ENCODE data around the gene MYLK4.

MYLK4 gene

GRCh38 chr6:2755456-2755855, 4.7 kb upstream of the MYLK4 start:
- DNase-seq: no peak

DNA sequence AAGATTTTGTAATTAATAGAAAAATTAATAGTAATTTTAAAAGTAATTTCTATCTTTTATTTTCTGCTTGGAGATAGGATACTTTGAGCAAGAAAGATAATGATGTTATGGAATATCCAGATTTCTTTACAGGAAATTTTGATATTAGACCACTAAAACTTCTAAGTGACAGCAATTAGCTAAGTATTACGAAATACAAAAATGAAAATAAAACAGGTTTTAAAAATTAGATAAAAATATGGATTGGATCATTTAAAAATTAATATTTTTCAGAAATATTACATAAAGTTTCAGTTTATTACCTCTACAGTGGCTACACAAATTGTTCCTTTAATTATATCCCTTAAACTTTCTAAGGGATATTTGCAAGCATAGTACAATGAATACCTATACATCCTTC, 4.2 kb upstream of the MYLK4 start:
- no peak for DNase-seq

GRCh38 chr6:2754393-2754792, 3.7 kb upstream of the MYLK4 start:
- DNase-seq: no peak

DNA sequence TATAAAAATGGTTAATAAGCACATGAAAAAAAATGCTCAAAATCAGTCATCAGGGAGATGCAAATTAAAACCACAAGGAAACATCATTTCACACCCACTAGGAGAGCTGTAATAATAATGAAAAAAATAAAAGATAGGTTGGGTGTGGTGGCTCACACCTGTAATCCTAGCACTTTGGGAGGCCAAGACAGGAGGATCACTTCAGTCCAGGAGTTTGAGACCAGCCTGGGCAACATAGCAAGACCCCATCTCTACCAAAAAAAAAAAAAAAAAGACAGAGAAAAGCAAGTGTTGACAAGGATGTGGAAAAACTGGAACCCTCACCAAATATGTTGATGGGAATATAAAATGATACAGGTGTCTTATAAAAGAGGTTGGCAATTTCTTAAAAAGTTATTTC, 3.0 kb upstream of the MYLK4 start:
- no peak for DNase-seq

DNA sequence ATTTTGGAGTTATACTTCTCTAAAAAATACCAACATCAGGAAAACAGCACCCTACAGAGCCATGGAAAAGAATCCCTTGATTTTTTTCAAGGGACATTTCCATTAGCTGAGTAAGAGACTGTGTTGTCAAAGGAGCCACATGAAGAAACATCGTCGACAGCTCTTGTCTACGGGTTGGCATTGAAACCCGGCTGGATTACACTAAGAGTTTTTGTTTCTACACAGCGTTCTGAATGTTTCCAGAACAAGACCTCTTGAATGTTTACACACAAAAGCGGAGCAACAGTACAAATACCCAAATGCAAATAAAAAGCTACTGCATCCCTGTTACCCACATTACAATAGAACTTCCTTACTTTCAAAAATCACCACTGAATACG, 2.4 kb upstream of the MYLK4 start:
- DNase-seq: no peak

DNA sequence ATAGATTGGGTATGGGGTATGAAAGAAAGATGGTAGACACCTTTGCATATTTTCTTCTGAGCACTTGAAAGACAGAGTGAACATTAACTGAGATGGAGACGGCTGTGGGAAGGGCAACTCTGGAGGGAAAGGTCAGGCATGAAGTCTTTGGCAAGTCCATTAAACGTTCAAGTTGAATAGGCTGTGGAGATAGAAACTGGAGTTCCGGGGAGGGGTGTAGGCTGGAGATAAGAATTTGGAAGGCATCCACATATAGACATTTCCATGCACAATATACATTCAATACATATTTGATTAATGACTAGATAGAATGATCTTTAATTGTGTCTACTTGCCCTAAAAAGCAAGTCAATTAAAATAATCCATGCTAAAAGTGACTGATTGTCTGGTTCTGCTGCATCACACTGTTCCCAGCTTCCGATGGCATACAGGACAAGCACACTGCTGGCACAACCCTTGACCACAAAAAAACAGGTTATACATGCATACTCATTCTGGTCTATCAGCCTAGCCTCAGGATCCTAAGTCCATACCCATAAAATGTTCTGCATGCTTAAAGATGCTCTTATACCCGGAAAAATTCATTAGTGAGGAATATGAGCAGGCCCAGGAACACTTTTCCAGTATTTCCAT, 1.9 kb upstream of the MYLK4 start:
- no peak for DNase-seq

- DNase-seq: no peak
These were observed 1.1 kb upstream of the MYLK4 start for GRCh38 chr6:2751871-2752270.

GRCh38 chr6:2749969-2750600, 637 bp downstream of the MYLK4 start:
- DNase-seq: peak; percentile 67 to 71

- no peak for DNase-seq
These were observed 2.5 kb downstream of the MYLK4 start for GRCh38 chr6:2748183-2748582.

GRCh38 chr6:2746557-2747061, 4.1 kb downstream of the MYLK4 start:
- no peak for DNase-seq

DNA sequence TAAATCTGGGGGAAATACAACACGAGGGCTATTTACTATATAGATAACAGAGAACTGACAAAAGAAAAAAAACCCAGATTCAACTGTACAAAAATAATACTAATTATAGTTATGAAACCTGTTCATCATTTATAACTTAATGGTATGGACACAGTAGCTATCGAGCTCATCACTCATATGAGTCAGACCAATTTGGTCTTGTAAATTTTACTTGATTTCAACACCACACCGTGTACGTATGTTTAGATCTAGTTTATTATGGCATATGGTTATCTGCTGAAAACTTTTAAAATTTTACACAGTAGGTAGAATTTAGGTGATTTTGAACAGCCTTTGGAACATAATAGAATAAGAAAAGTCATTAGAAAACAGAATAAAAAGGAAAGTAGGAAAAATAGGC, 5.5 kb downstream of the MYLK4 start:
- no peak for DNase-seq

GRCh38 chr6:2744778-2745177, 5.9 kb downstream of the MYLK4 start:
- DNase-seq: no peak

- DNase-seq: no peak
These were observed 6.4 kb downstream of the MYLK4 start for GRCh38 chr6:2744209-2744771.

DNA sequence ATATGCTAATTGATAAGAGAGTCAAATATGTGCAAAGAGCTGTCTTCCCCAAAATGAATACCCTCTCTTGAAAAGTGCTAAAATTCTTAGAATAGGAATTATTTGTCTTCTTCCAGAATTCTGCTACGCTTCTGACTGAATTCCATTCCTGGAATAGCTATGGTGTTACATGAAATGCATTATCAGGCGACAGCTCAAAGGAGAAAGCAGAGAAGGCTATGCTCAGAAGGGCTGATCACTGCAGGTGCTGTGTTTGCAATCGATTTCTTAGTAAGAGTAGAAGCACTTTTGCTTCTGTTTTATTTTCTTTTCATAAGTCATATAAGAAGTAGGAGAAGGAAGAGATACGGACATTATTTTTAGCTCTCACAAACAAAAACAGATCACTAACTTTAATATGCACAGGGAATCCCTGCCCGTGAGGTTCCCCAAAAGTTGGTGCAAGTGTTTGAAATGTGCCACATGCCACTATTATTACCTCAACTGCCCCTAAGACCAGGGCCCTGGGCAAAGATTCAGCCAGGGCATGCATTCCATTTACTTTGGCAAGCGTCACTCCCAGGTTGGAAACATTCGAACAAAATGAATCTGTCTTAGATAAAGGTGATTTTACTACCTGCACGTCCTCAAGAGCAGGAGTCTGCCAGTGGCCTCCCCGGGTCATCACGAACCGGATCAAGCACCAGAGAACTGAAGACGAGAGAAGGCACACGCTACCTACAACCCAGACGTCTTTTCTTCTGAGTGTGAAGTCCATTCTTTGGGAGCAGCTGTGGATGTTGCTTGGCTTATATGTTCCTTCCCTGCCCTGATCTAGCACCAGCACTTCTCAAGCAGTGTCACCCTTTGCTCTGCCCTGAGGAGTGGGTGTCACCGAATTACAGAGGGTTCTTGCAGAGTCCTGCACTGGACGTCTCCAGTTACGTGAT, 7.2 kb downstream of the MYLK4 start:
- DNase-seq: no peak

DNA sequence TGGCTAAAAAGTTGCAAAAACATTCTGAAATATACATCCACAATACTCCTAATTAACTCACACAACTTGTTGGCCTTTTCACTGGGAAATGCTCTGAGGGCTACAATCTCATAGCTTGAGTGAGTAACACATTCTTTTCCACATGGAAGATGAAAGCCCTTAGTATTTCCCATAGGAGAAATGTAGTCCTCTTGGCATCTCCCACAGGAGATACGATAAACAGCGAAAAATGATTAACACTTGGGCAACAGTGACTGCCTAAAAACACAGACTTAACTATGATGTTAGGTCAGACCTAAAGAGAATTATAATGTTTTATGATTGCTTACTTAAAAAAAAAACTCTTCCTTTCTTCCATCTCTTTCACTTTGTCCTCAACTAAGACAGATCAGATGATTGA, 9.0 kb downstream of the MYLK4 start:
- DNase-seq: no peak

GRCh38 chr6:2740581-2740980, 10.1 kb downstream of the MYLK4 start:
- no peak for DNase-seq

DNA sequence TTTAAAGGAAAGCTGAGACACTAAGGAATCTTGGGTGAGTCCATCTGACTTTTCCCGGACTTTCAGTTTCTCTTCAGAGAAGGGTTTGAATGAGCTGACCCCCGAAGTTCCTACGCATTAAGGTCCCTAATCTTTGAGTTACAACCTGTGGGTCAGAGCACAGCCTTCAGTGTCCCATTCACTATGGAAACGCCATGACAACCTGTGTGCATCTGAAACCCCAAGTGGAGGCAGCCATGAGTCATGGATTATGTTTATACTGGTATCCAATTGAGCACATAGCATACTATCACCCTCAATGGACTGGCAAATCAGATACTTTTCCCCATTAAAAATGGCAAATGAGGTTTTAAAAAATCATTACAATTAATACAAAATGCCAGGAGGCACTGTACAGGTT, 11.4 kb downstream of the MYLK4 start:
- no peak for DNase-seq

GRCh38 chr6:2738373-2738979, 12.2 kb downstream of the MYLK4 start:
- DNase-seq: peak; percentile 58 to 63

DNA sequence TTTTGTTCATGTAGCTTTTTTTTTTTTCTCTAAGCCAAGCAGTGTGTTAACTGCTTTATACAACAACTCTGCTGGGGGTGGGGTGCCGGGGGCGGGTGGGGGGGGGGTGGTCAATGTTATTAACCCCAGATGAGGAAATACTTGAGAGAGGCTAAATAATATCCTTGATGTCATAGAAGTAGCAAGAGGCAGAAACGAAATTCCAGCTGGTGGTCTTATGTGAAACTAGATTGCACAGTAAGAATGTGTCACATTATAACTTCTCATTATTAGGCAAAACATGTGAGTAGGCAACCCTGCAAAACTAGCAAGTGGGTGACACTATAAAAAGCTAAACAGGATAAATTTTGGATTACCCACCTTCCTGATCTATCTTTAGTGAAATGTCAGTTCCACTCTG, 12.8 kb downstream of the MYLK4 start:
- no peak for DNase-seq

- DNase-seq: no peak
These were observed 16.1 kb downstream of the MYLK4 start for GRCh38 chr6:2734488-2735166.

GRCh38 chr6:2733736-2734480, 16.8 kb downstream of the MYLK4 start:
- no peak for DNase-seq

GRCh38 chr6:2733324-2733723, 17.4 kb downstream of the MYLK4 start:
- DNase-seq: peak; percentile 41 to 89
